ENCODE results near the gene COMMD7. TPM values are rescaled to one million over a fixed set of nuclear protein-coding genes. Genes with fewer than 3 reads are reported as not detected.

The COMMD7 gene
- total RNA-seq, 1 experiment from 2014 or later: 13.2 TPM

GRCh38 chr20:32751293-32751692 is 8.0 kb upstream of the COMMD7 start:
- Histone ChIP-seq H3K79me2 (ENCODE audit: insufficient read depth, low read length) (no peaks in the 10 kb centered on the region), H3K27me3 (ENCODE audit: insufficient read depth, low read length) (no peaks in the 10 kb centered on the region), H3K4me3 (replicated peaks in 1 of 2; ENCODE audit: low read depth in 1 of 2, low read length in 2 of 2) (no peak overlapping the region), H3K9ac (ENCODE audit: low read length) (no peak overlapping the region), H3K9me3 (ENCODE audit: control insufficient read depth in 1 of 2, insufficient read depth in 1 of 2, low read depth in 1 of 2, low read length in 2 of 2) (no peaks in the 10 kb centered on the region), H2AFZ (ENCODE audit: low read depth, low read length, poor library complexity, severe bottlenecking) (no peak overlapping the region), H3K4me2 (ENCODE audit: low read length) (no peak overlapping the region), H3K27ac (ENCODE audit: low read depth, low read length) (no peak overlapping the region), H3K36me3 (ENCODE audit: control insufficient read depth in 1 of 2, insufficient read depth in 2 of 2, low read length in 2 of 2) (no peaks in the 10 kb centered on the region), H4K20me1 (ENCODE audit: insufficient read depth) (no peaks in the 10 kb centered on the region), H3K9me2 (ENCODE audit: insufficient read depth) (no peaks in the 10 kb centered on the region), H3K4me1 (ENCODE audit: control insufficient read depth in 1 of 2, insufficient read depth in 2 of 2, low read length in 2 of 2) (peaks cover 0 to 23% of the 10 kb centered on the region in 2 experiments; a peak in 2 of 4 replicates)
- no peak for DNase-seq (ENCODE audit: low read depth, low spot score)
- ChIA-PET POLR2A (no interaction called here), CTCF (interaction anchor here (1.6 kb wide), 1 partner anchor 39 kb away, joined by 3 read pairs; no protein-coding TSS in a partner anchor), RAD21 (ENCODE audit: low non-redundant PET in 1 of 2, low total read pairs in 2 of 2, uncharacterized antibody in 2 of 2, unreplicated experiment in 2 of 2) (no interaction called here)
- no peak for ATAC-seq
- intact Hi-C loops (cut with micrococcal nuclease): no loop called here
- no TSS peak for BruUV-seq (replicated peaks)
- TF ChIP-seq ELF1 (IDR thresholded peaks at IDR 0.05; ENCODE audit: borderline replicate concordance, low read depth): no peak
- TF ChIP-seq ZFX (IDR thresholded peaks at IDR 0.05): no peak
- TF ChIP-seq, protein P1, sequence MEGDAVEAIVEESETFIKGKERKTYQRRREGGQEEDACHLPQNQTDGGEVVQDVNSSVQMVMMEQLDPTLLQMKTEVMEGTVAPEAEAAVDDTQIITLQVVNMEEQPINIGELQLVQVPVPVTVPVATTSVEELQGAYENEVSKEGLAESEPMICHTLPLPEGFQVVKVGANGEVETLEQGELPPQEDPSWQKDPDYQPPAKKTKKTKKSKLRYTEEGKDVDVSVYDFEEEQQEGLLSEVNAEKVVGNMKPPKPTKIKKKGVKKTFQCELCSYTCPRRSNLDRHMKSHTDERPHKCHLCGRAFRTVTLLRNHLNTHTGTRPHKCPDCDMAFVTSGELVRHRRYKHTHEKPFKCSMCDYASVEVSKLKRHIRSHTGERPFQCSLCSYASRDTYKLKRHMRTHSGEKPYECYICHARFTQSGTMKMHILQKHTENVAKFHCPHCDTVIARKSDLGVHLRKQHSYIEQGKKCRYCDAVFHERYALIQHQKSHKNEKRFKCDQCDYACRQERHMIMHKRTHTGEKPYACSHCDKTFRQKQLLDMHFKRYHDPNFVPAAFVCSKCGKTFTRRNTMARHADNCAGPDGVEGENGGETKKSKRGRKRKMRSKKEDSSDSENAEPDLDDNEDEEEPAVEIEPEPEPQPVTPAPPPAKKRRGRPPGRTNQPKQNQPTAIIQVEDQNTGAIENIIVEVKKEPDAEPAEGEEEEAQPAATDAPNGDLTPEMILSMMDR (IDR thresholded peaks at IDR 0.05 in 2 of 3, conservative IDR thresholded peaks at IDR 0.05 in 1 of 3; ENCODE audit: borderline replicate concordance in 1 of 3, insufficient read depth in 1 of 3, low read depth in 2 of 3, low read length in 2 of 3): no peak
- TF ChIP-seq FOSL1 (IDR thresholded peaks at IDR 0.05; ENCODE audit: low read depth): no peak

- Histone ChIP-seq H3K9me2 (ENCODE audit: insufficient read depth) (no peaks in the 10 kb centered on the region), H3K79me2 (ENCODE audit: insufficient read depth, low read length) (no peaks in the 10 kb centered on the region), H3K27ac (ENCODE audit: low read depth, low read length) (no peak overlapping the region), H3K4me1 (ENCODE audit: control insufficient read depth in 1 of 2, insufficient read depth in 2 of 2, low read length in 2 of 2) (peaks cover 2 to 33% of the 10 kb centered on the region in 2 experiments), H3K9ac (ENCODE audit: low read length) (no peak overlapping the region), H3K36me3 (ENCODE audit: control insufficient read depth in 1 of 2, insufficient read depth in 2 of 2, low read length in 2 of 2) (no peaks in the 10 kb centered on the region), H3K4me3 (replicated peaks in 1 of 2; ENCODE audit: low read depth in 1 of 2, low read length in 2 of 2) (no peak overlapping the region), H4K20me1 (ENCODE audit: insufficient read depth) (no peaks in the 10 kb centered on the region), H3K27me3 (ENCODE audit: insufficient read depth, low read length) (no peaks in the 10 kb centered on the region), H2AFZ (ENCODE audit: low read depth, low read length, poor library complexity, severe bottlenecking) (peak overlapping the region; percentile 76), H3K4me2 (ENCODE audit: low read length) (no peak overlapping the region), H3K9me3 (ENCODE audit: control insufficient read depth in 1 of 2, insufficient read depth in 1 of 2, low read depth in 1 of 2, low read length in 2 of 2) (no peaks in the 10 kb centered on the region)
- intact Hi-C loops (cut with micrococcal nuclease): loop anchor here (5.0 kb wide), 1 partner anchor 957 kb away; no protein-coding TSS in a partner anchor
- TF ChIP-seq SP1 (IDR thresholded peaks at IDR 0.05; ENCODE audit: low read depth) (no peak), CBX3 (IDR thresholded peaks at IDR 0.05; ENCODE audit: low read depth) (no peak), SIN3A (IDR thresholded peaks at IDR 0.05; ENCODE audit: low read depth) (no peak), EZH2phosphoT487 (IDR thresholded peaks at IDR 0.05; ENCODE audit: borderline replicate concordance) (no peak), FOSL1 (IDR thresholded peaks at IDR 0.05; ENCODE audit: low read depth) (no peak), TCF7L2 (IDR thresholded peaks at IDR 0.05; ENCODE audit: borderline replicate concordance, extremely low read depth, insufficient read depth, insufficient read length) (no peak), EZH2 (IDR thresholded peaks at IDR 0.05) (no peak), CEBPB (IDR thresholded peaks at IDR 0.05; ENCODE audit: low read depth) (no peak), ZNF274 (IDR thresholded peaks at IDR 0.05; ENCODE audit: low read depth, low read length) (no peak), SRF (IDR thresholded peaks at IDR 0.05; ENCODE audit: low read depth) (no peak), ZFX (IDR thresholded peaks at IDR 0.05) (no peak), JUND (IDR thresholded peaks at IDR 0.05) (no peak), ELF1 (IDR thresholded peaks at IDR 0.05; ENCODE audit: borderline replicate concordance, low read depth) (no peak)
- BruUV-seq (replicated peaks): no TSS peak
- ATAC-seq (no peak), DNase-seq (ENCODE audit: low read depth, low spot score) (no peak)
- POLR2A ChIA-PET: no interaction called here
- RAD21 ChIA-PET (ENCODE audit: low non-redundant PET in 1 of 2, low total read pairs in 2 of 2, uncharacterized antibody in 2 of 2, unreplicated experiment in 2 of 2): no interaction called here
- CTCF ChIA-PET: no interaction called here
These were observed 6.8 kb upstream of the COMMD7 start for GRCh38 chr20:32749914-32750637.

All from HCT116 (cell line).